OCI-M2 (cell line): ENCODE measurements around the gene C9orf50.
"Not testable (repeated sequence)": the region's sequence is repeated elsewhere in the genome, so short reads cannot be mapped to it uniquely, and the experiment has no call there.

Source experiments
- DNase-seq: peaks from one replicate; lab custom pipeline; 2025; ENCODE audit not compliant: unreplicated experiment; lab: John Stamatoyannopoulos, UW

Gene C9orf50, protein sequence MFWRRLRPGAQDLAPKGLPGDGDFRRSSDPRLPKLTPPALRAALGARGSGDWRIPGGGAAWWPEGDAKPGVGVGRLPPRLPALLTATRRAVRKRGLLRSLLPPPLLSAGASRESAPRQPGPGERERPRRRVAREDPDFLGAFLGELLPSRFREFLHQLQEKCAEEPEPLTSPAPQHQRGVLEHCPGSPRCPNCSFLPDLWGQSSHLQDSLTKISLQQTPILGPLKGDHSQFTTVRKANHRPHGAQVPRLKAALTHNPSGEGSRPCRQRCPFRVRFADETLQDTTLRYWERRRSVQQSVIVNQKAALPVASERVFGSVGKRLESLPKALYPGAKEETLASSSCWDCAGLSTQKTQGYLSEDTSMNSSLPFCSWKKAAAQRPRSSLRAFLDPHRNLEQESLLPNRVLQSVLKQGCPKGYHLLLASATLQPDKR

GRCh38 chr9:129620669-129621295 lies at the start of gene C9orf50:
Gene C9orf50, minus strand, starts transcription at chr9:129621101. Its CDS starts 527 bp downstream, at chr9:129620574.
- no peak for DNase-seq

- no peak for DNase-seq
Observed at GRCh38 chr9:129669946-129670345, 49.0 kb upstream of the C9orf50 start.

DNA sequence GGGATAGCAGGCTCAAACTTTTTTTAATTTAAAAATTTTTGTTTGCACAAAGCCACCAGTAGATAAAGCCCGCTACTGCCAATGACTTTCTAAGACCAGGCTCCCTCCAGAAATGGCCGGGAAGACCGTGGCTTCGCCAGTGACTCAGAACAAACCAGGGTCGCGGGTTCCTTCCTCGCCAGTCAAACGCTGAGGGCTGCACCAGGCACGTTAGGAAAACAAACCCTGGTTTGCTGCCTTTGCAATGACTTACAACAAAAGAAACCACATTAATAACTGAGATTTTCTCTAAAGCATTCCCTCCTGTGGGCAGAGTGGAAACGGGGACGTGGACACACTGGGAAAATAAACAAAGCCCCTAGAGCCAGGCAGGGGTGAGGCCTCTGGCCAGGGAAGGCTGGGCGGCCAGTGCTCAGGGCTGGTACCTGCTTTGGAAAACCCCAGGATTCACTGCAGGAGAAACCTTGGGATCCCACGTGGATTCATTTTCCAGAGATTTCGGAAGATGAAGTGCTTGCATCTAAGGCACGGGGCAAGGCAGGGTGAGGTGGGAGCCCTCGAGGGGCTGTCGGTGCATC lies 48.3 kb upstream of the C9orf50 start:
- no peak for DNase-seq

DNA sequence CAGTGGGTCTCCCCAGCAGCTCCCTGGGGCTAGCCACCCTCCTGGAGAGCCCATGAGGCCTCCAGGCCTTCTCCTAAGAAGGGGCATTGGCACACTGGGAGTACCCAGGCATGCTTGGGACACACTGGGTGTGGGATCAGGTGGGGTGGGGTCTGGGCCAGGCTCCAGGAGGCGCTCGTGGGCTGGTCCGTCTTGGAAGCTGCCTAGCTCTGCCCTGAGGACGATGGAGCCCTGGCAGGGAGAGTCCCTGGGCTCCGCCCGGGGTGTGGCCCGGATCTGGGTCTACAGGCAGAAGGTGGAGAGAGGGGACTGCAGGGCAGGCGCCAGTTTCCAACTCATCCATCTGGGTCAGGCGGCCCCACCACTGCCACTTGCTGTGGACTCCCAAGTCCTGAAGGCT lies 46.9 kb upstream of the C9orf50 start:
- no peak for DNase-seq

GRCh38 chr9:129667378-129667777 lies 46.5 kb upstream of the C9orf50 start:
- no peak for DNase-seq

- no peak for DNase-seq
Observed at GRCh38 chr9:129666575-129666974, 45.7 kb upstream of the C9orf50 start.

- DNase-seq: no peak
Observed at GRCh38 chr9:129665814-129666520, 45.1 kb upstream of the C9orf50 start.

DNA sequence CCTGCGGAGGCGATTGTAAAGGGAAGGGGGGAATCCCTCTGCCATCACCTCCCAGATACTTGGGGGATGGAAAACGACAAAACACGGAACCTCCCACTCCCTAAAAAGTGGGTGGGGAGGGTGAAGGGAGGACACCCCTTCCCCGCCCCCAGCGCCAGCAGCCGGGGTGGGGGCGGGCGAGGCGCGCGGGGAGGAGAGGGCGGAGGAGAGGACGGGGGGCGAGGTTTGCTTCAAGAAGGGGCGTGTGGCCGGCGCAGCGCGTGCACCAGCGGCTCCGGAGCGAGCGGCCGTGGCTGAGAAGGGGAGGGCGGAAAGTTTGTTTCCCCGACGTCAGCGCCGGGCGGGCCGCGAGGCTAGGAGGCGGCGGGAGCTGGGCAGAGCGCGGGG lies 44.5 kb upstream of the C9orf50 start, which contains the start of gene PRRX2:
PRRX2 (plus strand) TSS at position 259 of the 387 bp plus-strand sequence. CDS start 221 bp downstream, outside the sequence.
- no peak for DNase-seq

- DNase-seq: no peak
Observed at GRCh38 chr9:129664746-129665388, 44.0 kb upstream of the C9orf50 start.

DNA sequence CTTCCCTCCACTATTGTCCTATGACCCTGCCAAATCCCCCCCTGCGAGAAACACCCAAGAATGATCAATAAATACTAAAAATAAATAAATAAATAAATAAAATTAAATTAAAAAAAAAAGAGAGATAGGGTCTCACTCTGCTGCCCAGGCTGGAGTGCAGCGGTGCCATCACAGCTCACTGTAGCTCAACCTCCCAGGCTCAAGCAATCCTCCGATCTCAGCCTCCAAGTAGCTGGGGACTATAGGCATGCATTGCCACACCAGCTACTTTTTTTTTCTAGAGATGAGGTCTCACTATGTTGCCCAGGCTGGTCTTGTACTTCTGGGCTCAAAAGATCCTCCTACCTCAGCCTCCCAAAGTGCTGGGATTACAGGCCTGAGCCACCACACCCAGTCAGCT lies 41.3 kb upstream of the C9orf50 start:
- not testable (repeated sequence) for DNase-seq

DNA sequence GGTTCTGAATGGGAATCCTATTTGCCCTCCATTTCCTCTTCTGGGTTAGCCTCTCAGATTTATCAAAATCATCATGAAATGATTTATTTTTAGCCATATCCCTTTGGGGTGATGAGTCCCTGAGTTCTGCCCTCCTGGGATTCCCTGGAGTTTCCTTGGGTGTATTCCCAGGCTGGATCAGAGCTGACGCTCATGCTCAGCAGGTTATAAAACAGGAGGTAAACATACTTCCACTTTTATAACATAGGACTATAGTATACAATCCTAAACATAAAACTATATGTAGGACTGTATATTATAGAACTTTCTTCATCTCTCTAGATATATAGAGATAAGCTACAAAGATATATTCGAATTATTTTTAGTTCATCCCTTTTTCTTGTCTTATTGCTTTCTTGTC lies 40.1 kb upstream of the C9orf50 start:
- no peak for DNase-seq

DNA sequence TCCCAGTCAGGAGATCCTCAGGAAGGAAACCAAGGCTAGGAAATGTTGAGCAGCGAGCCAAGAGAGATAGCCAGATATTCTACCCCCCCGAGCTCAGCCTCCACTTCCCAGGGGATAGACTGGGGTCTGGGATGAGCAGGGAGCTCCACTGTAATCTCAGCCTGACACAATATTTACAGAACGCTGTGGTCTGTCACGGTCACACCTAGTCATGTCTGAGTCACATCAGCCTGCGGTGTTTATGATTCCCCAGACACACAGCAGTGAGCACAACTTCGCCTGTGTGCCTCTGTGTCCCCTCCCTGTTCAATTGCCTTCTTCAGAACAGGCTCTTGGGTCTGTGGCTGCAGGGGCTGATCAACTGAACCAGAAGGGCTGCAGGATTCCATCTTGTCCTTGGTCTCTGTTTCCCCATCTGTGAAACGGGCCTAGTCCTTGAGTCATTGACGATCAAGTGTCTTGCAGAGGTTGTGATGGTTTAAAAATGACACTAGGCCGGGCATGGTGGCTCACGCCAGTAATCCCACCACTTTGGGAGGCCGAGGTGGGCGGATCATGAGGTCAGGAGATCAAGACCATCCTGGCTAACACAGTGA lies 36.0 kb upstream of the C9orf50 start:
- no peak for DNase-seq

GRCh38 chr9:129655696-129656095 lies 34.8 kb upstream of the C9orf50 start:
- DNase-seq: no peak

- DNase-seq: no peak
Observed at GRCh38 chr9:129655154-129655553, 34.3 kb upstream of the C9orf50 start.

GRCh38 chr9:129654554-129655040 lies 33.7 kb upstream of the C9orf50 start:
- no peak for DNase-seq

GRCh38 chr9:129653823-129654553 lies 33.1 kb upstream of the C9orf50 start:
- DNase-seq: no peak

GRCh38 chr9:129650680-129651235 lies 29.9 kb upstream of the C9orf50 start:
- DNase-seq: no peak

DNA sequence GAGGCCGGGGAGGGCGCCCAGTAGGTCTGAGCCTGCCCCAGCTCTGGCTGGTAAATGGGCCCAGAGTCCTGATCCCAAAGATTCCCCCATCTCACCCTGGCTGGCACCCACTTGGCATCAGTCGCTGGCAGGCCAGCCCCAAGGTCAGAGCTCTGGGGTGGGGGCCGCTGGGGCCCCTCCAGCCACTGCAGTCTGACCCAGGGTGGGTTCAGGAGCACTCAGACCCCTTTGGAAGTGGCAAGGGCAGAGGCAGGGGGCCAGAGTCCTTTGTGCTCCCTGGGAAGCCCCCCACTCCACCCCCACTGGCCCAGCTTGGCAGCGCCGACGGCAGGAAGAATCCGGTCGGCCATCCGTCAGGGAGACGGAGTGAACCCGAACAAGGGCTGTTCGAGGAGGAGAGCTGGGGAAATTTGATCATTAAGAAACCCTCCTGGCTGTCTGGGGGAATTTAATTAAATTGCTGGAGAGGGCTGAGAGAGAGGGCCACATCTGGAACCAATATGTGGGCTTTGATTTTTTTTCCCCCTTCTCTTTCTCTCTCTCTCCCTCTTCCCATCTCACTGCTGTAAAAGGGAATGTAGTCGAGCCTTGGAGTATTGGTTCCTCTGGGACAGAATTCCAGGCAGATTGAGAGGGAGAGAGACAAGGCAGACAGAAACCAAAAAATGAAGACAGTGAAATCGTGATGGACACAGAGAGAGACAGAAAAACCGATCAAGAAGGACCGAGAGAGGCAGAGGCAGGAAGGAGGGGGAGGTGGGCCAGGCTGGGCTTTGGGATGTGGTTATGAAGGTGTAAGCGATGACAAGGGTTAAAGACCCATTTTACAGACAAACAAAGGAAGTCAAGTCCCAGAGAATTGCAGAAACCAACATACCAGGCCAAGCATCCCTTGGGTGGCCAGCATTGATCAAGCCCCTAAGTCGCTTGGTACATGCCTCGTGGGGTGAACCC lies 29.1 kb upstream of the C9orf50 start:
- DNase-seq: no peak
